GM19397 (cell line): Measurements from ENCODE around the gene ZDHHC14.
"Not testable (repeated sequence)": the region's sequence is repeated elsewhere in the genome, so short reads cannot be mapped to it uniquely, and the experiment has no call there.

Experiments
- ATAC-seq: cut with Tn5 transposase; IDR thresholded peaks from one replicate; pipeline ENCODE4 v1.9.1; 2021; ENCODE audit warnings: mild to moderate bottlenecking, moderate library complexity; ENCODE audit not compliant: unreplicated experiment

The ZDHHC14 gene

GRCh38 chr6:157462956-157463742 lies 82.2 kb downstream of the ZDHHC14 start:
- ATAC-seq, result no peak

GRCh38 chr6:157463743-157464135 lies 82.7 kb downstream of the ZDHHC14 start:
- not testable (repeated sequence) for ATAC-seq

GRCh38 chr6:157464653-157465535 lies 83.9 kb downstream of the ZDHHC14 start:
- ATAC-seq, result peak; percentile 39

- ATAC-seq, result no peak
These were observed 85.3 kb downstream of the ZDHHC14 start for GRCh38 chr6:157466342-157466648.

- not testable (repeated sequence) for ATAC-seq
These were observed 86.3 kb downstream of the ZDHHC14 start for GRCh38 chr6:157467339-157467738.

- no peak for ATAC-seq
These were observed 87.1 kb downstream of the ZDHHC14 start for GRCh38 chr6:157468054-157468453.

- ATAC-seq, result no peak
These were observed 87.6 kb downstream of the ZDHHC14 start for GRCh38 chr6:157468574-157468973.

GRCh38 chr6:157469378-157469777 lies 88.4 kb downstream of the ZDHHC14 start:
- ATAC-seq, result no peak

GRCh38 chr6:157471077-157471686 lies 90.2 kb downstream of the ZDHHC14 start:
- ATAC-seq, result no peak

- ATAC-seq, result no peak
These were observed 91.1 kb downstream of the ZDHHC14 start for GRCh38 chr6:157471895-157472686.

GRCh38 chr6:157476797-157477196 lies 95.8 kb downstream of the ZDHHC14 start:
- ATAC-seq, result no peak

GRCh38 chr6:157478926-157479325 lies 97.9 kb downstream of the ZDHHC14 start:
- no peak for ATAC-seq

GRCh38 chr6:157479464-157480303 lies 98.7 kb downstream of the ZDHHC14 start:
- ATAC-seq, result no peak

GRCh38 chr6:157481189-157481864 lies 100.3 kb downstream of the ZDHHC14 start:
- ATAC-seq, result no peak

- no peak for ATAC-seq
These were observed 100.9 kb downstream of the ZDHHC14 start for GRCh38 chr6:157481865-157482249.

- no peak for ATAC-seq
These were observed 102.8 kb downstream of the ZDHHC14 start for GRCh38 chr6:157483770-157484169.

GRCh38 chr6:157484181-157484580 lies 103.2 kb downstream of the ZDHHC14 start:
- ATAC-seq, result no peak

GRCh38 chr6:157486572-157486971 lies 105.6 kb downstream of the ZDHHC14 start:
- no peak for ATAC-seq

- no peak for ATAC-seq
These were observed 106.3 kb downstream of the ZDHHC14 start for GRCh38 chr6:157487110-157487773.
